Astrocyte of the spinal cord (primary cell): Measurements from ENCODE around the gene MPDZ.

Experiments used
- DNase-seq: peaks from one replicate; pipeline ENCODE4 v3.0.0; 2011; ENCODE audit warnings: low read depth, low spot score
- H3K4me3 ChIP-seq: 2 replicates; pipeline ENCODE4 v1.5.1; 2011; ENCODE audit warnings: low read depth, mild to moderate bottlenecking, low read length, moderate library complexity
- CTCF ChIP-seq: IDR thresholded peaks from 2 replicates; pipeline ENCODE4 v1.5.1; 2012; ENCODE audit warnings: low read depth, mild to moderate bottlenecking, low read length, inconsistent platforms
- in situ Hi-C: cut with HindIII; loops from 2 replicates; pipeline ENCODE4 v1.10.0; 2017; ENCODE audit warnings: low sequenced_read_pairs

MPDZ gene

GRCh38 chr9:13064676-13065075, 214.8 kb downstream of the MPDZ start:
- TF ChIP-seq CTCF, result no peak
- no peak for DNase-seq
- in situ Hi-C loops, result no loop called here
- H3K4me3 ChIP-seq, result no peak overlapping the region

DNA sequence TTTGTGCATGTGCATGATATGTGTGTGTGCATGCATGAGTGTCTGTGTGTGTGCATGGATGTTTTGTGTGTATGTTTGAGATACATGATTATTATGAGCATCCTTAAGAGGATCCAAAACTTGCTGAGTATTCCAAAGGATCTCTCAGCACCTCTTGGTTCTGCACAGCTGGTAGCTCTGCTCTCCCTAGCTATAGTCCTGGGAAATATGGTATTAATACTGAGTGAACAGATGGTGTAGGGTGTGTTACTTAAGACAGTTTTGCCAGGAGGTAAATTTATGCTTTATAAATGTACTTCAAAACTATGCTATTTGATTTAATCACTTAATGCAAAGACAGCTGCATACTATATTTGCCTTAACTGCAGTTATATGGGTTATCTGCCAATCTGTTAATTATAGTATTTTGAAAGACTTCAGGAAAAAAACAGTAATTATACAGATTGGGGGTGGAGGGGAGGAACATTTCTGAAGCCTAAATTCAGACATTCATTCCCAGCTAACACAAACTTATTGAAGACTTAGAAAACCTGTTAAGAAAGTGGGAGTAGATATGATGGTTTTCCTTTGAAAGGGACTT, 215.5 kb downstream of the MPDZ start:
- DNase-seq, result no peak
- in situ Hi-C loops, result no loop called here
- no peak overlapping the region for H3K4me3 ChIP-seq
- no peak for TF ChIP-seq CTCF

DNA sequence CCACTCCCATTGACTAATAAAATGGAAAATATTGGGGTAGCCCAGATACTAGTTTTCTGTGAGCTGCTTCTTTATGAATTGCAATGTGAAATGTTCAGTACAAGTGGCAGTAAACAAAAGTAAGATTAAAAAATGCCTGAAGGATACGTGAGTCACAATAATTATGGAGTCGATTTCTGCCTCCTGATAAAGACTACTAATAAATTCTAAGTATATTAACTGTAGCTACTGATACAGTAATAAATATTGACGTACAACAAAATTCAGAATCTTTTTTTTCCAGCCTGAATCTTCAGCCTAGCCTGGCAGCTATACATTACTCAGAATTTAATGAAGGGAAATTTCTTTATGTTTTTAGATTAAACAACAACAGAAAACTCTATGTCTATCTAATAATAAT, 218.1 kb downstream of the MPDZ start:
- in situ Hi-C loops, result no loop called here
- DNase-seq, result no peak
- TF ChIP-seq CTCF, result no peak
- no peak overlapping the region for H3K4me3 ChIP-seq
